HG03469 (cell line): Measurements from ENCODE around the gene SLC25A41.
"Not testable (repeated sequence)": the region's sequence is repeated elsewhere in the genome, so short reads cannot be mapped to it uniquely, and the experiment has no call there.

Source experiments
- ATAC-seq: cut with Tn5 transposase; IDR thresholded peaks from one replicate; pipeline ENCODE4 v1.9.1; 2021; ENCODE audit warnings: mild to moderate bottlenecking, moderate library complexity, moderate number of reproducible peaks; ENCODE audit not compliant: unreplicated experiment

SLC25A41 gene

DNA sequence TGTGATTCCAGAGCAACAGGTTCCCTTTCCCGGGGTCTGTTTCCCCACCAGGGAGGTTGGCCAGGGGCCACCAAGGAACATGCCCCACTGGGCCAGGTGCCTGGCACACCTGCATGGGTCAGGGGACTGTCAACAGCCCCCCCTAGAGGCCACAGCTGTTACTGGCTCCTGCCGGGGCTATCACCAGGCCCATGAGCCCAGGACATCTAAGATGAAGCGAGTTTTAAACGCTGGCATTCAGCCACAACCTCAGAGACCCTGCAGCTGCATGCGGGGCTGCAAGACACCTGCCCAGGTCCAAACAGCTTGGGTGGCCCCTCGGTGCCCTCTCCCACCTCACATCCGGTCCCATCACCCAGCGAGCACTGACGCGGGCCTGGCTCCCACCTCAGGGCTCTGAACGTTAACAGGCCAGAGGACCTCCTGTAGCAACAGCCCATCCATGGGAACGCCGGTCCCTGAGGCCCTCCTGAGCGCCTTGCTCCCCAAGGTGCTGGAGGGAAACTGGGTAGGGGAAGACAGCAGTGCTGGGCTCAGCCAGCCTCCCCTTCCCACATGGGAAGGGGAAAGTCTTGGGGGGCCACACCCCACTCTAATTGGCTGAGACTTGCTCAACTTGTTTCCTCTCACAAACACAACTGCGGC, 21.0 kb downstream of the SLC25A41 start:
- ATAC-seq, result no peak

DNA sequence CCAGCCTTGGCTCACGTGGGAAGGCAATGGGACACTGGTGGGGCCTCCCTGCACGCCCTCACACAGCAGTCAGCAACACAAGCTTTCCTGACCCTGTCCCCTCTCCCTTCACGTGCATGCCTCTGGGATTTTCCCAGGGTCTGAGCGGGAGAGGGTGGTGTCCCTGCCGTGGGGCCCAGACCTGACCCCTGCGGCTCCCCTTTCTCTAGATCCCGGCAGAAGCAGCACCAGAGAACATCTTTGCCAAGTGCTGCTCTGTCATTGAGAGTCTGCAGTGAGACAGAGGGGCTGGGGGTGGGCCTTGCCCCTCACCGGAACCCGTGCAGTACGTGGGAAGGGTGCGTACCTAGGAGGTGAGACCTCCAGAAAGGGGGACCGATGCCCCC, 21.5 kb downstream of the SLC25A41 start:
- ATAC-seq, result no peak

DNA sequence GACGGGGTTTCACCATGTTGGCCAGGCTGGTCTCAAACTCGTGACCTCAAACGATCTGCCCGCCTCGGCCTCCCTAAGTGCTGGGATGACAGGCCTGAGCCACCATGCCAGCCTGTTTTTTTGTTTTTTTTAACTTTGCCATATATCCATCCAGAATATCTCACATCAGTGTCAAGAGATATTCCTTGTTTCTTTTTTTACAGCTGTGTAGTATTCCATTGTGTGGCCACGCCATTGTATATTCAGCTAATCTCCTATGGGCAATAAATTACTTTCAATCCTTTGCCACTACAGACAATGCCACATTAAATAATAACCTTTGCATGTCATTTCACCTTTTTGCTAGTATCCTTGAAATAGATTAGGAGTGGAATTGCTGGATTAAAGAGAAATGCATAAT, 24.2 kb downstream of the SLC25A41 start:
- ATAC-seq, result no peak

DNA sequence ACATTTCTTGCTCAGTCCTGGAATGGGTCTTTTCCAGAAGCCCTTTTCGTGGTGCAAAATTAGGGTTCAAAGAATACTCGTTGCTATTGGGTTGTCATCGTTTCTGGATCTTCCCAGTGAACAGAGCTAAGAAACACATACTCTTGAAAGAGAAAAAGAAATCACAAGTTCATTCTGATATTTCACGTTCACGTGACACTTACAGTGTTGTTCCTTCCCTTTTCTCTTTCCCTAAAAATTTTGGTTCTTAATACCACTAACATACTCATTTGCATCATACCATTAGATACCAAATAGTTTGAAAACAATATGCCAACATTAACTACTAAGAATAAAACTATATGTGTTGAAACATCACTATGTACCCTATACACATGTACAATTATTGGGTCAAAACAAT, 27.2 kb downstream of the SLC25A41 start:
- no peak for ATAC-seq

DNA sequence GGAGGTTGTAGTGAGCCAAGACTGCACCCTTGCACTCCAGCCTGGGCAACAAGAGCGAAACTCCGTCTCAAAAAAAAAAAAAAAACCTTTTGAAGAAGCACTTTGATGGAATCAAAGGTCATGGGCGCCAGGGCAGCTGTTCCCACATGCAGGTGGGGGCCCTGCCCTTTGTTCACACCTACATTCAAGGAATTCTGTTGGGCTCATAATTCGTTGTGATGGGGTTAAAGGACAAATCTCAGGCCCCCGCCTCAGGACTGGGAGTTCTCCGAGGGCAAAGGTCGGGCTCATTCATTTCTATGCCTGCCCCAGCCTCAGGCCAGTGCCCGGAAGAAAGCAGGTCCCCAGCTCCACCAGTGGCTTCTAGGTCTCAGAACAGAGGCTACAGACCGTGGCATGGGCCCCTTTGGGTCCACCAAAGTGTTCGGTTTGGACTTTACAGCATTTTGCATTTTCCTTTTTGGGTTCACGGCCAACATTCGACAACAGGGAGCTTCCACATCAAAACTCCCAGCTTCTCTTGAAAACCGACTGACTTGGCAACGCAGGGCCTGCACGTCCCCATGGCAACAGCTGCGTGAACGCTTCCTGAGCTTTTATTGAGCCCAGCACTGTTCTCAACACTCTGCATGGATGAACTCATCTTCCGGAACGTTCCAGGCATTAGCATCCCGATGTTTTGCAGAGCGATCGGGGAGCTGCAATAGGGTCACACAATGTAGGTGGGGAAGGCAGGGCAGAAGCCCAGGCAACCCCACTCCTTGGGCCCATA, 30.5 kb downstream of the SLC25A41 start:
- no peak for ATAC-seq

DNA sequence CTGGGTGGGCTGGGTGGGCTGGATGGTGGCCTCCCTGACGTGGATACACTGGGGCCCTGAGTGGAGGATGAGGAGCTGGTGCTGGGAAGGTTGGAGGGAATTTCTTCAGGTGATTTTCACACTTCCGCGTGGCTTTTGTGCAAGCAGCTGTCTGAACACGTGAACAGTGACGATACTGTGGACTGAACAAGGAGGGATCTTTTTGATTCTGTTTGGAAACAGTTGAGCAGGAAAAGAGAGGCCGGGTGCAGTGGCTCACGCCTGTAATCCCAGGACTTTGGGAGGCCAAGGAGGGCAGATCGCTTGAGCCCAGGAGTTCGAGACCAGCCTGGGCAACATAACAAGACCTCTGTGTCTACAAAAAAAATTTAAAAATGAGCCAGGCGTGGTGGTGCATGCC, 31.5 kb downstream of the SLC25A41 start:
- no peak for ATAC-seq

DNA sequence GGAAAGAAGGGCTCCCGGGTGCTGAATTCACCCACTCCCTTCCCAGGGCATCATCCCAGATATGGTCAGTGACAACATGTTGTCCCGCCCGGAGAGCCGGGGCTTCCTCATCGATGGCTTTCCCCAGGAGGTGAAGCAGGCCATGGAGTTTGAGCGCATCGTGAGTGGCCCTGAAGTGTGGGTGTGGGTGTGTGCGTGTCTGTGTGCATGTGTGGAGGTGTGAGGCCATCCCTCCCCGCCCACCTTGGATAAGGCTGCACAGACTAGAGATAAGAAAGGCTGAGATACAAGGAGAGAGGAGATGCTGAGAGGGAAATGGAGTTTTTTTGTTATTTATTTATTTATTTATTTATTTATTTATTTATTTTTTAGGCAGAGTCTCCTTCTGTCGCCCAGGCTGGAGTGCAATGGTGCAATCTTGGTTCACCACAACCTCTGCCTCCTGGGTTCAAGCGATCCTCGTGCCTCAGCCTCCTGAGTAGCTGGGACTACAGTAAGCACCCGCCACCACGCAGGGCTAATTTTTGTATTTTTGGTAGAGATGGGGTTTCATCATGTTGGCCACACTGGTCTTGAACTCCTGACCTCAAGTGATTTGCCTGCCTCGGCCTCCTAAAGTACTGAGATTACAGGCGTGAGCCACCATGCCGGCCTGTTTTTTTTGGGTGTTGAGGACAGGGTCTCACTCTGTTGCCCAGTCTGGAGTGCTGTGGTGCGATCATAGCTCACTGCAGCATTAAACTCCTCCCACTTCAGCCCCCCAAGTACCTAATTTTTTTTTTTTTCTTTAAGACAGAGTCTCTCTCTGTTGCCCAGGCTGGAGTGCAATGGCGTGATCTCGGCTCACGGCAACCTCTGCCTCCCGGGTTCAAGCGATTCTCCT, 33.3 kb downstream of the SLC25A41 start:
- ATAC-seq, result not testable (repeated sequence)

DNA sequence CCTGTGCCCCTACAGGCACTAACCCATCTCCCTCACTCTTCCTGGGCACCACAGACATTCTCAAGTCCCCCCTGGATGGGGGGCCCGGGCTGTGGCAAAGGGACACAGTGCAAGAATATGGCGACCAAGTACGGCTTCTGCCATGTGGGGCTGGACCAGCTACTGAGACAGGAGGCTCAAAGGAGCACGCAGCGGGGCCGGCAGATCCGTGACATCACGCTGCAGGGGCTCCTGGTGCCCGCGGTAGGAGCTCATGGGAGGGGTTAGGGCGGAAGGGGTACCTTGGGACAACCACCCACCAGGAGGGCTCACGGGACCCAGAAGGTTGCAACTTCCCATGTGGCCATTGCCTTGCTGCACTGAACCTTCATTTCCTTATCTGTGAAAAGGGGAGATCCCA, 37.3 kb downstream of the SLC25A41 start:
- ATAC-seq, result no peak

DNA sequence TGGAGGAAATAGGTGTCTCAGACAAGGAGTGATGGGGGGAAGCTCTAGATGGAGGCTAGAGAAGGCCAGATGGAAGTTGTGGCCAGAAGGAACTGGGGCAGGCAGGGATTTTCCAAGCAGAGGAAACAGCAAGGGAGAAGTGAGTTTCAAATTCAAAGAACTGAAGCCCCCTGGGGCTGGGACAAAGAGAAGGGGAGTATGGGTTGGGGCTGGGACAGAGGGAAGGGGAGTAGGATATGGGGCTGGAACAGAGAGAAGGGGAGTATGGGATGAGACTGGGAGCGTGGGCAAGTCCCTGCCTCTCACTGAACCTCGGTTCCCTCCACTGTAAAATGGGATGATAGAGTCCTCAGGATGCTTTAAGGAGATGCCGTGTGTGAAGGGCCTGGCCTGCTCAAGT, 38.7 kb downstream of the SLC25A41 start:
- ATAC-seq, result no peak

DNA sequence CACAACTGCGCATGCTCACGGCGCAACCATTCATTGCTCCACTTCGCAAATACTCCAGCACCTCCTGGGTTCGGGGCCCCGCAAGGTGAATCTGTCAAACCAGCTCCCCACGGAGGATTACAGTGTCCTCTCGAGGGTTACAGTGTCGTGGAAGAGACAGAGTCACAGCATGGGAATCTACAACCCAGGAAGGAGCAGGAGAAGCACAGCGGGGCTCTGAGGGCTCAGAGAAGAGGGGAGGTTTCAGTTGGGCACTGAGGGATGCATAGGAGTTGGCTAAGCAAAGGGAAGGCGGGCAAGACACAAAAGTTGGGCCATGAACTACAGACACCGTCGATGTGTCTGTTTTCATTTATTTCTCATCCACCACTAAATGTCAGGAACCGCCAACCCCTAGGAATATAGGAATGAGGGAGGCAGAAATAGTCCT, 39.6 kb downstream of the SLC25A41 start:
- ATAC-seq, result no peak

DNA sequence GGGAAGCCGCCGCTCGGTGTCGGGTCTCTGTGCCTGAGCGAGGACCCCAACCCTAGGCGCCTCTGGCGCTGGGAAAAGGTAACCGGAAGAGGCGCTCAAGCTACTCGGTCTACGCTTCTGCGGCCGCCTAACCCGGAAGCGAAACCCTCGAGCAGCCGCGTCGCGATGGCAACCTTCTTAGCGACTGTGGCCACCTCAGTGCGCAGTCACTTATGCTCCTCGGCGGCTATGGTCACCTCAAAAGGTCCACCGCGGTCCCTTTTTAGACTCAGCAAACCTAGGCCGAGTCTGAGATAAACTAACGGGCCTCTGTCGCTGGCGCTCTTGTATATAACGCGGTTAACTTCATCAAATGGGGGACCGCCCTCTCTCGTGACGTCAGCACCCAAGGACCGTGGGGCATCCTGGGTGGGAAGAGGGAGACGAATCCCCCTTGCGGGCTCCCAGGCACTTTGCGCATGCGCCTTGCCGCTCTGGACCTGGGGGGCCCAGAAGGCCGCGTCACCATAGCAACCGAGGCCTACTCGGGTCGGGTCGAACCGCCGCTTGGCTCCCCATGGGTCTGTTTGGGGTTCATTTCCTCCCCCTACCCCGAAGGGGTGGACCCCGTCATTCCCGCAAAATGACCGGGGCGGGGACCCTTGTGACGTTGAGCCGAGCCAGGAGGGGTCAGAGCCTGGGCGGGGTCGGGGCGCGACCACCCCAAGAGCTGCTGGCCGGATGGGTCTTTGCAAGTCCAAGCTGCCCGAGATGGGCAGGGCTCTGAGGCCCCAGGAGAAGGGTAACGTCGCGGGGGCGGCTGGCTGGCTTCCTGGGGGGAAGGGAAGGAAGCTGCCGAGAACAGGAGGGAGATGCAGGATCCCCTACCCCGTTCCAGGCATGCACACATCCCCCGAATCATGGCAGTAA, 40.2 kb downstream of the SLC25A41 start, which contains the start of gene GTF2F1:
Gene GTF2F1 (minus strand): TSS at position 91 of the 909 bp plus-strand sequence. CDS start 169 bp downstream, outside the sequence.
- no peak for ATAC-seq

DNA sequence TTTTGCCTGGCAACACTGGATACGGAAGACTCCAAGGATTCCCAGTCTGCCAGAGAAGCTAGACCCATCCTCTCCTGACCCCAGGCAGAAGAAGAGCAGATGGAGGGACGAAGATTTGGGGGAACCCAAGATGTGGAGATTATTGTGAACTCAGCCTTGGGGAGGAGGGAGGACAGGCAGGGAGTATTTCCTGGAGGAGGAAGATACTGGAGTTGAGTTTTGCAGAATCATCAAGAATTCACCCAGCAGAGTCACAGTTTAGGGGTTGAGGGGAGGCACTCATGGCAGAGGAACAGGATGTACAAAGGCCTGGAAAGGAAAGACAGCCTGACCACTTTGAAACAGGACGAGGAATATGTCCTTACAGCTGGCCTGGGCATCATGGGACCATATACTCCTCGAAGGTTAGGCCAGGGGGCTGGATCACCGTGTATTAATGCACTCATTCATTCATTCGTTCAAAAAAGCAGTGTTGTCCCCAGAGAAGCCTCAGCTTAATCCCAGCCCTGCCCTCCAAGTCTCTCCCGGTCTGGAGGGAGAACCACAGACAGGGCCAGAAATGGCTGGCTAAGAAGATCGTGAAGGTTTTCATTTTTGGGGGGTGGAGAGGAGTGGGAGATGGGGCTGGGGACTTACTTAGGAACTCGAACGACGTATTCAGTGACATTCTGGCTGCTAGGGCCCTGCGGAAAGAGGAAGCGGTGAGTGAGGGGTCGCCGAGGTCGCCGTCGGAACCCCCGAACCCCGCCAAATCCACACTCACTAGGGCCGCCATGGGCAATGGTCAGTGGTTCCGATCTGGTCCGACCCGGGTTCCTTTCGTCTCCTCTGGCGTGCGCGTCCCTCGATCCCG, 41.1 kb downstream of the SLC25A41 start:
- ATAC-seq, result no peak

DNA sequence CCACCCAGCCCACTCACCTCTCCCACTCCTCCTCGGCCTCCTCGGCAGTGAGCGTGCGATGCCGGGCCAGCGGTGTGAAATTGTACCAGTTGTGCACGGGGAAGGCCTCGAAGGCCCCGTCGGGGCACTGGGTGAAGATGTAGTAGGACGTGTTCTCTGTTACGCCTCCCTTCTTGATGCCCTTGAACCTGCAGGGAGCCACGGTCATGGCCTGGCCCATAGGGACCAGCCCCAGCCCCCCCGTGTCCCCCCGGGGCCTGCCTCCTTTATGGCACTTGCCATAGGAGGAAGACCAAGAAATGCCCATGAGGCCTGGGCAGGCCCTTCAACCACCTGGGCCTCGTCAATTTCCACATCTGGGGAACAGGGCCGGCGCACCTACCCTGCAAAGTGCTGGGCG, 46.2 kb downstream of the SLC25A41 start:
- ATAC-seq, result no peak

DNA sequence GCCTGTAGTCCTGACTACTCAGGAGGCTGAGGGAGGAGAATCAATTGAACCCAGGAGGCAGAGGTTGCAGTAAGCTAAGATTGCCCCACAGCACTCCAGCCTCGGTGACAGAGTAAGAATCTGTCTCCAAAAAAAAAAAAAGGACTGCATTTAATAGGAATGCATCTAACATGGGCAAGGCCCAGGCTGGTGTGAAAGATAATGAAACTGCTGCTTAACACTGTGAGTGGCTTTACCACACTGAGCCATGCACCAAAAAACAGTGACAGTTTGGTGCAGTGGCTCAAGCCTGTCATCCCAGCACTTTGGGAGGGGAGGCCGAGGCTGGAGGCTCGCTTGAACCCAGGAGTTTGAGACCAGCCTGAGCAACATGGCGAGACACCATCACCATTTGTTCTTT, 49.2 kb downstream of the SLC25A41 start:
- no peak for ATAC-seq

DNA sequence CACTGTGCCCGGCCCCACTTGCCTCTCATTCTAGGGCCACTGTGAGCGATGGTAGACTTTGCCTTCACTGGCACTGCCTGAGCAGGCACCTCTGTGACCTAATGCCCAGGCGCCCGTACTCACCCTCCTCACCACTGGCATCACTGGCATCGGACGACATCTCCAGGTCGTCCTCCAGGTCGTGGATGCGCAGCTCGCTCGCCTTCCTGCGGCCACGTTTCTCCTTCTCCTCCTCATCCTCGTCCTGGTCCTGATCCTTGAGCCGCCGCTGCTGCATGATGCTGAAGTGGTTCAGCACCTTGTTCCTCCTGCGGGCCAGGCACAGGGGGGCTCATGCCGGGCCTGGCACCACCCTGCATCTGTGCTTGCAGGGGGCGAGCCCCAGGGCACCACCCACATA, 50.4 kb downstream of the SLC25A41 start:
- no peak for ATAC-seq

DNA sequence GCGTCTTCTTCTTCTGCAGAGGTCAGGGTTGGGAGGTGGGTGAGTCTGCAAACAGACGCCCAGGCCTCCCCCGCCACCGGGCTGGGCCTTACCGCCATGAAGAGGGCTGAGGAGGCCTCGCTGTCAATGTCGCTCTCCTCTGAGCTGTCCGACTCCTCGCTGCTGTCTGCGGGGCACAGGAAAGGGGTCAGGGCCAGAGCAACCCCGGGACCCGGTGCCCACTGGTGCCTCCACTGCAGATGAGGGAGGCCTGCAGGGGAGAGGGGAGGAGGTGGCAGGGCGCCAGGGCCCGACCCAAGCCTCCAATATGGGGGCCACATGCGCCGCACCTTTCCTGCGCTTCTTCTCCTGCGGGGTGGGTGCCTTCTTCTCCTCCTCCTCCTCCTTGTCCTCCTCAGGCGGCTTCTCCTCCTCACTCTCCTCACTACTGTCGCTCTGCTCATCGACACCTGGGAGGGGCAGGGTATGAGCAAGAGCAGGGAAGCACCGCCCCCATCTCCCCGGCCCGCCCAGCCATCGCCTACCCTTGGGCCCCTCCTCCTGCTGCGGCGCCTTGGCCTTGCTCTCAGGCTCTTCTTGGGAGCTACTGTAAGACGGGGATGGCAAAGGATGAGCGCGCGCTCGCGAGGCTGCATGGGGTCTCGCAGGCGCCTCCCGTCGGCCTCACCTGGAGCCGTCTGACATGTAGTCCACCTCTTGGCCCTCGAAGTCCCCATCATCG, 52.4 kb downstream of the SLC25A41 start:
- no peak for ATAC-seq

DNA sequence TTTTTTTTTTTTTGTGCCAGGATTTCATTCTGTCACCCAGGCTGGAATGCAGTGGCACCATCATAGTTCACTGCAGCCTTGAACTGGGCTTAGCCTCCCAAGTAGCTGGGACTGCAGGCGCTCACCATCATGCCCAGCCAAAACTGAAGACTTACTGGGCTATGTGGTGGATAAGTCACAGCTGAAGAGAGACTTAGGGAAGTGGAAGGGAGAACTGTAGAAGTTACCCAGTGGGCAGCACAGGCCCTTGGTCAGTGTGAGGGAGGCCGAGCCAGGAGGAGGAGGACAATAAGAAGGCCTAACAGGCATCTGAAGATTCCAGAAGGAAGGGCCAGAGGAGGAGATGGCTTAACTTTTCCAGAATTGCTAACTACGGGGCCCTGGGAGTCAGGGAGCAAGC, 53.8 kb downstream of the SLC25A41 start:
- ATAC-seq, result no peak

DNA sequence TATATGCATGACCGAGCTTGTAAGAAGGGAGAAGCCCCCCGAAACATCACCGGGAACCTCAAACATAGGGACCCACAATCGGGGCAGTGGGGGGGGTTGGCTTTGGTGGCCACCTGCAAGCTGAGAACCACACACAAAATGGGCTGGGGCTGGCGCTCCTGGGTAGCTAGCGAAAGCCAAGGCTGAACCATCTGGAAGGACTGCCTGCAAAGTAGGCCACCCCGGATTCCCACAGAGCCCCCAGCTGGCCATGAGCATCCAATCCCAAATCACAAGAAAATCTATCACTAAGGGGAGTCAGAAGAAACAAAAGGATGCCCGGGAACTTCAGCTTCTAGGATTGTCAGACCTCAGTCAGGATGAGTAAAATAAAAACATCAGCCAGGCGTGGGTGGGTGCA, 55.1 kb downstream of the SLC25A41 start:
- ATAC-seq, result no peak

DNA sequence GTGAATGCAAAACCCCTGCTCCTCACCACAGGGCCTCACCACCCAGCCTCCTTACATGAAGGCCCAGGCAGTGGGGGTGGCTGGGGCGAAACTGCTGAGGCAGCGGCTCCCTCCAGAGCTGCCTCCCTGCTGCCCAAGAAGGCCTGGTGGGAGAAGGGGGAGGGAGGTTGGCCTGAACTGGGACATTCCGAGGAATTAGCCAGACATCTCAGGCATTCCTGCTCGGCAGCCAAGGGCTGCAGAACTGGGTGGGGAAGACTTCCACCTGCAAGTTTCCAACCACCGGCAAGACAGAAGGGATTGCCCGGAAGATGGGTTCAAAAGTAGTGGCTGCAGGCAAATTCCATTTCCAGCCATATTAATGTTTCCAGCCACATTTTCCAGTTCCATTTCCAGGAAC, 55.5 kb downstream of the SLC25A41 start:
- ATAC-seq, result no peak
